HG03354 (cell line): ENCODE measurements around the gene PDGFD.
A peak's percentile ranks its signal among the peaks of the same experiment; 100 is the strongest.

Source experiments
- ATAC-seq: cut with Tn5 transposase; IDR thresholded peaks from one replicate; pipeline ENCODE4 v1.9.1; 2021; ENCODE audit warnings: mild to moderate bottlenecking; ENCODE audit not compliant: unreplicated experiment, poor library complexity, severe bottlenecking

Gene PDGFD

DNA sequence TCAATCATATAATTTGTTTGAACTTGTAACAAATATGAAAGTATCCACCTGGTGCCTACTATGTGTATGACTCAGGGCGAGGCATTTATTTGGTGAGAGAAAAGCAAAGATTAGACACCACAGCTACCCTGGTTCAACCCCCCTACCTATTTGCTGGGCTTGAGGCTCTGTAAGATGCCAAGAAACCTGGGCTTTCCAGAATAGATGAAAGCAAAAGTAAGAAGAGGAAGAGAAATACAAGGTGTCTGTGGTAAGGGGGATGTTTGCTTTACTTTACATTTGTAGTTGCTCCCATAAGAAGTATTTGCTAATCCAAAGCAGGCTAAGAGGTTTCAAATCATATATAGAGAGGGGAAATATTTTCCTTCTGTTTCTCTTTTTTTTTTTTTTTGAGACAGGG is 65.8 kb downstream of the PDGFD start:
- ATAC-seq = peak; percentile 63

DNA sequence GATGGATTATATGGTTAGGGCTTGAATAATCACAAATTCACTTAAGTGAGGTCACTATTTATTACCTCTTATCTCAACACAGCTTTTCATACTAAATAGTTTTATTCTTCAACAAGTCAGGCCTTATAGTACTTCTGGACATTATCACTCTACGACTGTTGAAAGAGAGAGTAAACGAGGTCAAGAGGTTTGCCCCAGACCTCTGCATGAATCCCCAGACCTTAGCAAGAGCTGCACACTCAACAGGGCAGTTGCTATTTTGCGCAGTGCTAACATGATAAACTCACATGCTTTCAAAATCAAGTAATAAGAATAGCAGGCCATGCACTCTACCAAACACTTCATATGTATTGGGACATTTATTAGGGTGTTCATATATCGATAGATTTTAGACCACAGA is 67.0 kb downstream of the PDGFD start:
- no peak for ATAC-seq

DNA sequence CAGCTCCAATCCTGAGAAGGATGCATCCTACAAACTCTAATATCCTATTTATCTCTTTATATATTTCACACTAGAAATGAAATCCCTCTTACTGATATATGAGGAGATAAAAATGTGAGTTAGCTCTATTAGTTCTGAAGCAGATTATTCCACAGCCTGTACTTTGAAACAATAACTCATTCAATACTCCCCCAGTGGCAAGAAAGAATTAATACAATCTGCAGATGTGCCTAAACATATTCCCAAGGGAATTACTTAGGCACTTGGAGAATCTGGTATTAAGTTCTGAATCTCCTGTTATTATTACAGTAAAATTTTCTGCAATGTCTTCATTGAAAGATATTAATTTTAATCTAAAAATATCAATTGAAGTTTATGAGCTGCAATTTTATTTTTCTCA is 68.2 kb downstream of the PDGFD start:
- no peak for ATAC-seq

- ATAC-seq = no peak
These were observed 69.4 kb downstream of the PDGFD start for GRCh38 chr11:104094576-104094975.

DNA sequence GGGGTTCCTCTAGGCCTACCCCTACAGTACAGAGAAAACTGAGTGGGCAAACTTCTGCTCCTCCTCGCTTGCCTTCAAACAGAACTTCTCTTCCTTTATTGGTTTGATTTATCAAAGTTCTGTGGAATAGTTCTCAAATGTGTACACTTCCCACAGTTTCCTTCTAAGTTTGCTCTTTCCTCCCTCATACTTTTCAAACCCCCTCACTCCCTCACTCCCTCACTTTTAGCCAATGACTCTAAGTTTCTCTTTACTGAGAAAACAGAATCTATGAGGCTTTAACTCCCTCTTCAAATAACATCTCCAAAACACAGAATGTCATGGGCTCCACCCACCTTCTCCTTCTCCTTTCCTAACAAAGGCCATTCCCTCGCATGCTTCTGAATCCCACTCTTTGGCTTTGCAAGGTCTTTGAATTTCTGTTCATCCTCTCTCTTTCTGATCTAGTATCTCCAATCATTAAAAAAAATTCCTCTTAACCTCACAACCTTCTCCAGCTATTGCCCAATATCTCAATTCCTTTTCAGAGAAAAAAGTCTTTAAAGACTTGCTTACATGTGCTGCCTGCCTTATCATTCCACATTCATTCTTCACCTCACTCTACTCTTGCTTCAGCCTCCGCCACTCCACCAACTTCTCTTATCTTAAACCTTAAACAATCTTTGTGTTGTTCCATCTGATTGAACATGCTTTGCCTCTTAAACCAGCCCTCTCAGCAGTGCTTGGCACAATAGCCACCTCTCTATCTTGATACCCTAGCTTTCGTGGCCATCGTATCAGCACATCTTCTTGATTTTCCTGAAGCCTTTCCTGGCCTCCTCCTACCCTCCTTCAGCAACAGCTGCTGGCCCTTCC is 70.3 kb downstream of the PDGFD start:
- no peak for ATAC-seq

DNA sequence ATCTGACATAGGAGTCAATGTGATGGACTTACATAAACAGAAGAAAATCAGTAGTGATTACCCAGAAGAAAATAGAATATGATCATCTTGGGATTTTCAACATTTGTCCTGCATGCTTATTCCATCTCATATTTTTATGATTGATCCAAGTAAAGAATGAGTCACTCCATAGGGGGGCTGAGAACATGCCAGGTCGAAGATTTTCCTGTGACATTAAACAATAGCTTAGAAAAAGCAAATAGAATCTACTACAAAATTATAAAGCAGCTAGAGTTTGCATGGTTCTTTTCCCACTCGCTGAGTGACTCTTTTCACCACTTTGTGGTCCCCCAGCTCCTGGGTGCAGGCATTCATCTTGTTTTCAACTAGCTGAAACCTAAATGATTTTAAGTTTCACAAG is 71.2 kb downstream of the PDGFD start:
- ATAC-seq = no peak

DNA sequence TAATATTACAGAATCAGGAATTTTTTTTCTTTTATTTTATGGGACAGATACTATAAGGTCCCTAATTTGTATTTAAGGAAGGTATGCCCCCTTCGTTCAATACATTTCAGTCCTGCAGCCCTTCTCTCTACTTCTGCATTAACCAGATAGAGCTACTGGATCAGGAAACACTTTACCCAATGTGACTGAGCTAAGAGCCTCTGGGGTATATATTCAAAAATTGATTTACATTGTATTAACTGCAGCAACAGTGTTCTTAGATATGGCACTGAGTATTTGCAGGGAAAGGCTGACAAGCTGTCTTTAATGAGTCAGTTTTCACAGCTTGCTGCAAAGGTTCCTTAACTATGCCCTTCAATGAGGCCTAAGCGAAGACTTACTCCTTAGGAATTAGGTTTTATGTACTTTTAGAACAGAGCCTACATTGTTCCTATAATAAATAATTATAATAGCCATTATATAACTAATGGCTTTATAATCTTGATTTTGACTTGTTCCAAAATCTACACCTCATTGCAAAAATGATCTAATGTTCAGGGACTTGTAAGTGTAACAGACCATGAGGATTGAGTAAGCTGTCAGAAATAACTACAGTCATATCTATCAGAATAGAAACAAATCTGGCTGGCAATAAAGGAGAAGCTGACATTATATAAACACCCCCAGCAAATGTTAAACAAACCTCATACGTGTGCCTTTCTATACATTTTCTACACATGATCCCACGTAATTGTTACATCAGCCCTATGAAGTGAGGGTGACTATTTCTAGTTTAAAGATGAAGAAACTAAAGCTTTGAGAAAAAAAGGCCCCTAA is 72.5 kb downstream of the PDGFD start:
- no peak for ATAC-seq

DNA sequence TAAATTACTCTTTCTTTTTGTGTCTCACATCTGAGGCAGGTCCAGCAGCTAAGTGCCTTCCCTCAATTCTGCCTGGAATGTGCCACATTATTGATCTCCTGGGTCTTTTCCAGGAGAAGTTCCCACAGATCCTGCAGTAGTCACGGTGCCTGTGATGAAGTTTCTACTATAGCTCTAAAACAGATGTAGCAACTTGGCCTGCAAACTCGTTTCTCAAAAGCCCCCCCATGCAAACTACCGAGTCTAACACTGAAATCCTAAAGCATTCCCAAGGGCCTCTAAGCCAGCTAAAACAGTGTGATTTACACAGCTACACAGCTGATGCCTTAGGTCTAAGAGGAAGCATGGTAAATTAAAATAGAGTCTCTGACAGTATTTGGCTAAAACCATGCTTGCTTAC is 73.2 kb downstream of the PDGFD start:
- no peak for ATAC-seq

GRCh38 chr11:104089481-104089880 is 74.5 kb downstream of the PDGFD start:
- no peak for ATAC-seq

GRCh38 chr11:104086621-104087020 is 77.3 kb downstream of the PDGFD start:
- no peak for ATAC-seq

- no peak for ATAC-seq
These were observed 85.0 kb downstream of the PDGFD start for GRCh38 chr11:104078995-104079394.

- ATAC-seq = no peak
These were observed 85.7 kb downstream of the PDGFD start for GRCh38 chr11:104078245-104078644.

GRCh38 chr11:104076455-104076854 is 87.5 kb downstream of the PDGFD start:
- no peak for ATAC-seq

GRCh38 chr11:104075706-104076105 is 88.2 kb downstream of the PDGFD start:
- ATAC-seq = no peak

DNA sequence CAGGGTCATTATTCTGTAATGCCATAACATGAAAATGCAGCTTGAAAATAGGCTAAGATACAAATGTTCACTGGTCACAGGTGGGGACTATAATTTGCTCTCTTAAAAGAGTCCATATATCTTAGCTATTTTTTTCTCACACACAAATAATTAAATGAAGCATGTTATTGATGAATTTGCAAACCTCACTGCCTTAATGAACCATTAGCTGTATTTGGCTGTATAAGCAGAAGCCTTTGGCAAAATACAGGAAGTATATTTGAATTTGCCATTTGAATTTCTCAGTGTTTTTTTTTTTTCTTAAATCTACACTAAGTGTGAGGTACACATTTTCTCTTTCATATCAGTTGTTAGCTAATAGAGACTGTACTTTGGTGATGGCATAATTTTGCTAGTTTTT is 88.9 kb downstream of the PDGFD start:
- ATAC-seq = no peak

- peak; percentile 93 for ATAC-seq
These were observed 89.8 kb downstream of the PDGFD start for GRCh38 chr11:104073950-104074705.

GRCh38 chr11:104067534-104067933 is 96.4 kb downstream of the PDGFD start:
- no peak for ATAC-seq

- ATAC-seq = no peak
These were observed 99.8 kb downstream of the PDGFD start for GRCh38 chr11:104064034-104064630.

- no peak for ATAC-seq
These were observed 102.0 kb downstream of the PDGFD start for GRCh38 chr11:104061853-104062521.
